Activated CD4-positive, CD25-positive, alpha-beta regulatory T cell treated with anti-CD3 and anti-CD28 coated beads, Interleukin-2, amount 50 U/mL, for 24 hours (primary cell): ENCODE results near the gene NAP1L1.

Experiments
- ATAC-seq, 2 donors: fragments of 150-1000 bp; cut with Tn5 transposase; one replicate each; pipeline ENCODE4 v1.10.0; 2021; ENCODE audit warnings: mild to moderate bottlenecking in 1 of 2, moderate library complexity in 1 of 2

The NAP1L1 gene

DNA sequence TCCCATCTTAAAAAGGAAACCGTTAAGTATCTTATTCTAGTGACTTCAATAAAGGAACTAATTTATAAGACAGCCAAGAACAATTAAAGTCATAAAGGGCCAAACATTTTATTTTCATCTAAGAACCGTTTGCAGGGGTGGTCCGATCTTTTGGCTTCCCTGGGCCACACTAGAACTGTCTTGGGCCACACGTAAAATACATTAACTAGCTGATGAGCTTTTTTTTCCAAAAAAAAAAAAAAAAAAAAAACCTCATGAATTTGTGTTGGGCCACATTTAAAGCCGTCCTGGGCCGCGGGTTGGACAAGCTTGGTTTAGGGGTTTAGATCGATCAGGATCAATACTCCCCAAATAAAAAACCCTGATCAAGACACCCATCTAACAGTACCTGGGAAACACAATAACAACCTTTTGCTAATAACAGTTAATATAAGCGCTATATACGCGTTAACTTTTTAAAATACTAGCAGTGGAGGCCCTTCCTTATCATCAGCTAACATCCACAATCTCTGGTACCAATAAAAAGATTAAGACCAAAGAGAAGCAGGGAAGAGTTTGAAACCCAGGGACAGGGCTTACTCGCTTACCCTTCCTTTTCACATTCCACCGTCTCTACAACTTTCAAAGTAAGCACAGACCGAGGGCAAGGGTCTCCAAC lies 1.1 kb downstream of the NAP1L1 start:
- no peak for ATAC-seq

DNA sequence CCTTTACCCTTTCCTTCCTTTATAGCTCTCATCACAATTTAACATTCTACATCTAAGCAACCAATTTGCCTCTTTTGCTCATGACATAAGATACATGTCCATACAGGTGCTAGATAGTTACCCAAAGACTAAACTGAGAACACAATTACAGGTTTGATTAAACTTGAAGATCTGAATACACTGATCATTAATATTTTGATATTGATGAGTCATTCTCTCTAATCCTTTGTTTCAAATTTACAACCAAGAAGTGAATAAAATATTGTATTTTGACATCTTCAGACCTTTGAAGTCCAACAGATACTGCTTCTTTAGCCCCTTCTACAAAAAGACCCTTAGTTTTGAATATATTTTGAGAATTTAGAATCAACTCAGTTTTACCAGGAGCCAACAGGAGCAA lies 2.6 kb downstream of the NAP1L1 start:
- ATAC-seq: no peak

DNA sequence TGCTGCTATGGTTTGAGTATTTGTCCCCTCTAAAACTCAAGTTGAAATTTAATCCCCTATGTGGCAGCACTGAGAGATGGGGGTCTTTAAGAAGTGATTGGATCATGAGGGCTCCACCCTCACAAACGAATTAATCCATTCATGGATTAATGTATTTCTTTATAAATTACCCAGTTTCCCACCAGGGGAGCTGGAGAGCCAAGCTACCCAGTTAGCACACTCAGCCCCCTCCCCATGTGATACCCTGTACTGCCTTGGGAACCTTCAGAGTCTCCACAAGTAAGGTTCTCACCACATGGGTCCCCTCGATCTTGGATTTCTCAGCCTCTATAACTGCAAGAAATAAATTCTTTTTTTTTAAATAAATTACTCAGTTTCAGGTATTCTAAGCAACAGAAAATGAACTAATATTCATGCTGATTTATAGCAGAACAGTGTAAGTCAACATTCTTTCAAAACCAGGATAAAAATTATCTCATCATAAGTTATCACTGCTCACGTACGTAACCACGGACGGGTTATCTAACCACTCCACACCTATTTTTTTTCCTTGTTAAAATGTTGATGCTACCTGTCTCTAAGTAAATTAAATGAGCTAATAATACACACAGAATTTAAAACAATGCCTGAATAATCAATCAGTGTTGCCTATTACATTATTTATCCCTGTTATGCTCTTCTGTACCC lies 3.6 kb downstream of the NAP1L1 start:
- ATAC-seq: no peak

DNA sequence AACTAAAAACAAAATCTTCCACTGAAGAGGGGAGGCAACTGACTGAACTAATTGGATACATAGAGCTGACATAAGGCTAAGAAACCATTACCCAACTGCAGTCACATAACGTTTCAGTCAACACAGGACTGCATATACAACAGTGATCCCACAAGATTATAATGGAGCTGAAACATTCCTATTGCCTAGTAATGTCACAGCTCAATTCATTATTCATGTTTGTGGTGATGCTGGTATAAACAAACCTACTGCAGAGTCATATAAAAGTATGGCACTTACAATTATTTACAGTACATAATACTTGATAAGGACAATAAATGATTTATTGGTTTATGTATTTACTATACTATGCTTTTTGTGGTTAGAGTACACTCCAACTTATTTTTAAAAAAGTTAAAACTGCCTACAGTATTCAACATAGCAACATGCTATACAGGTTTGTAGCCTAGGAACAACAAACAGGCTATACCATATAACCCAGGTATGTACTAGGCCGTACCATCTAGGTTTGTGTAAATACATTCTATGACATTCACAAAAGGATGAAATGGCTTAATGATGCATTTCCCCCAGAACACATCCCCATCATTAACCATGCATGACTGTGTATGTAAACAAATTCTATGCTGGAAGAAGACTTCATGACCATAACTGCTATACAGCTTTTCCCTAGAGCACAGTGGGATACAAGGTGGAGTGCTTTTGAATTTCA lies 4.3 kb downstream of the NAP1L1 start:
- ATAC-seq: no peak

DNA sequence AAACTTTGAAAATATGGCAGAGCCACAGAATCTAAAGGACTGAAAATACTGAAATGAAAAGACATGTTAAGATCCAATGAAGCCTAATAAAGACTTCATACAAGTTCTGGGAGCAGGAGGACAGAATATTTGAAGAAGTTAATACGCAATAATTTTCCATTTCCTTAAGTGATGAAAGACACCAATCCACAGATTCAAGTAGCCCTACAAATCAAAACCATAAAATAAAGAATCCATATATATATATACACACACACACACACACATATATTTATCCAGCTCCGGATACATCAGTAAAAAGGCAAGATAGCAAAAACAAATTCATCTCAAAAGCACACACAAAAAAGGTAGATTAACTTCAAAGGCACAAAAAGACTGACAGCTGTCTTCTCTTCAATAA lies 5.7 kb downstream of the NAP1L1 start:
- no peak for ATAC-seq

DNA sequence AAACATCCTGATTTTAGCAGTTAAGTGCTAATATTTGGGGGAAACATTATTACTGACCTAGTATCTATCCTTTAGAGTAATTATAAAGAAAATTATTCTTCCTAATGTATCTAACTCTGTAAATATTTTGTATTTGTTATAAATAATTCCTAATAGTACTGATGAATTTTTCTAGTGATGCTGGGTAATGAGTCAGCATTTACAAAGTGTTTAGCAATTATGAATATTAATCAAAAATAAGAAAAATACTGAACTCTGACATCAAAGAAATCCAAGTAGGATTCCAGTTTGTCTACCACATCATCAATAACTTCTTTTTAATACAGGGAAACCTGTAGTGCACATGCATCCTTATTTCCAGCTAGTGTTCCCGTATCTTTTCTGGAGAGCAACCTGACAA lies 9.0 kb downstream of the NAP1L1 start:
- no peak for ATAC-seq

DNA sequence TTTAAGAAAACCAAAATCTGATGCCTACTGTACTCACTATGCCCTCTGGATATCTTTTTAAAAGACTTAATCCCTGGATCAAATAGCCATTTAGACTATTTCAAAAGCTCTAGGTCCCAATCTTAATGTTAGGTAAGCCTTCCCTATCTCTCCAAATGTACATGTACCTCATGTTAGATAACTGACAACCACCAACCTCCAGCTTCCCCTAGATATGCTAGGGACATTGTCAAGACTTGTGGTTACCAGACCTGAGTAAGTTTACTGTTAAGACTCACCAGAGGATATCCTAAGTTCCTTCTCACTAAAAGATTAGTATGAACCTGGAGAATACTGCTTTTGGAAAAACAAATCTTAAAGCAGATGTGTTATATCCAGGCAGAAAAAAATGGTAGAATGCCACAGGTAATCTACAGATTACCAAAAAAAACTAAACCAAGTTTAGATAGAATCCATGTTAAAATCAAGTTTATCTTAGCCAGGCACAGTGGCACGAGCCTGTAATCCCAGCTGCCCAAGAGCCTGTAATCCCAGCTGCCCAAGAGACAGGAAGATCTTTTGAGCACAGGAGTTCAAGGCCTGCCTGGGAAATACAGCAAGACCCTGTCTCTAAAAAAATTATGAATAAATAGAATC lies 9.7 kb downstream of the NAP1L1 start:
- no peak for ATAC-seq

DNA sequence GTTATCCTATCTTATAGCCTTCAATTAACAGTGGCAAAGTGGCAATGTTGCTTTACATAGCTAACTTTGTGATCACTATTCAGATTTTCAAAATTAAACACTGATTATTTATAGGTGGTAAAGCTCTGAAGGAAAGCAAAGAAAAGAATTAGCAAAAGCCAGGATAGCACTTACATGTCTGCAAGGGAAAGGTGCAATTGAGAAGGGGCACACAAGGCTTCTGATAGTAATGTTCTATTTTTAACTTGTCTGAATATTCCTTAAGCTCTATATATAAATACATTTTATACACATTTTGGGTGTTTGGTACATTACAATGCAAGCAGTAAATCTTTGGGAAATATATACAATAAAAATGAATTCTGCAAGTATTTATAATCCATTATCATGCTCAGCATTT lies 10.9 kb downstream of the NAP1L1 start:
- no peak for ATAC-seq

DNA sequence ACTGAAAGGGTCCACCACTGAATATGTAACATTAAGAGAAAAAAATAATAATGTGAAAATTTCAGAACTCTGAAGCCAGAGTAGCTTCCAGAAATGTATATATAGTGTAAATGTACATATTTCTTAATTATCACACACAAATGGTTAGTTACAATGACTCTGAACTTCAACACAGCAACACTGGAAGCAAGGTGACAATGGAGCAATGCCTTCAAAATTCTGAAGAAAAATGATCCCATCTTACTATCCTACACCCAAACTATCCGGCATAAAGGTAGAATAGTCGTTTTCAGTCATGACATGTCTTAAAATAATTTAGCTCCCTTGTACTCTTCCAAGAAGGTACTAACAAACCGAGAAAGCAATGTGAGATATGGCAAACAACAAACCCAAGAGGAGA lies 11.9 kb downstream of the NAP1L1 start:
- ATAC-seq: no peak

DNA sequence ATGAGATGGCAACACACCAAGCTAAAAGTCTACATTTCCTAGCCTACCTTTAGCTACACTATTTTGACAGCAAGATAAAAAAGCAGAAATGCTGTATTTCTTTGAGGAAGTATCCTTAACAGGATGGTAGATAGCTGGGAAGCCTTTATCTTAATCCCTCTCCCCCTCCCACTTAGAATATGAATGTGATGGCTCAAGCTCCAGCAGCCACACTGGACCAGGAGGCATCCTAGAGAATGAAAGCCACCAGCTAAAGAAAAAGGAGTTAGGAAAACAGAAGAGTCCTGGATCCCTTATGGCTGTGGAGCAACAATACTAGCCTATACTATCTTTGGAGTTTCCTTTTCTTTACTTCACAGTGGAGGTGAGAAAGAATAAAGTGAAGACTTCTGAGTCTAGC lies 15.1 kb downstream of the NAP1L1 start:
- ATAC-seq: no peak

DNA sequence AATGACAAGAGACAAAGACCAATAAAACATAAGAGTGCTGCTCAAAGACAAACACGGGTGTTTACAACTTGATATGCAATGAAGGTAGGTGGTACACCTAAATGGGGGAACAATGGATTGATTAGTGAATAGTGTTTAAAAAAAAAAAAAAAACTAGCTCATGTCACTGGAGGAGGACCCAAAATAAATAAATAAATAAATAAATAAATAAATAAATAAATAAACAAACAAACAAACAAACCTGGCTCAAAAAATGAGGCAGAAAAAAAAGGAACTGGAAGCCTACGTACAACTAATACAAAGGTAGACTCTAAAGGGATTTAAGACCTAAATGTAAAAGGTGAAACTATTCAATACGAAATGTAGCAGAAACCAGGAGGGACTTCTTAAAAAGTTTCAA lies 18.6 kb downstream of the NAP1L1 start:
- ATAC-seq: no peak

DNA sequence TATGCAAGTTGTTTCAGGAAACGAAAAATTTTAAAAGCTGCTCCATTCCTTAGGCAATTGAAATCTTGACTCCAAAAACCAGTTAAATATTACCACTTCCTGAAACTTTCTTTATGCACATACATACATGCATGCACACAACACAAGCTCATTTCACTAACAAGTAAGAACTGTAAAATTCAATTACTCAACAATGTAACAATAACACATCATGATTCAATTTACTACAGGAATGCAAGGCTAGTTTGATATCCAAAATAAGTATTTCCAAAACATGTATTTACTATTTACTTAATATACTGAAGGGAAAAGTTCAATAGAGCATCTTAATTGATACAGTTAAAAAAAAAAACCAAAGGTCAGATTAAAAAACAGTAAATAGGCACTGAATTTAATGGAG lies 19.6 kb downstream of the NAP1L1 start:
- ATAC-seq: no peak

DNA sequence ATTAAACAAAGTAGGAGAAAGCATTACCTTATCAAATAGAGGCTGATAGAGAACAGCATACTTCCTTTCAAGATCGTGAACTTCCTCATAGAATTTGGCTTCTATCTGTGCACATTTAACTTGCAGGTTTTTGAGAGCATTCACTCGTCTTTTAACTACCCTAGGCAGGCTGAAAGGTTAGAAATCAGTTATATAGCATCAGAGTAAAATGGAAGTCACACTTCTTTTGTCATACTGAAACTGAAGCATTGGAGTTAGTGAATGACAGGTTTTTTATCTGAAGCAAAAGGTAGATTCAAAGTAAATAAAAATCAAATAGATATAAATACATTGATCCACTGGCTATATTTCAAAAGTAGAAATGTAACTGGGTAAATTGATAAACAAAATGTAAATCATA lies 24.4 kb downstream of the NAP1L1 start:
- ATAC-seq: no peak

DNA sequence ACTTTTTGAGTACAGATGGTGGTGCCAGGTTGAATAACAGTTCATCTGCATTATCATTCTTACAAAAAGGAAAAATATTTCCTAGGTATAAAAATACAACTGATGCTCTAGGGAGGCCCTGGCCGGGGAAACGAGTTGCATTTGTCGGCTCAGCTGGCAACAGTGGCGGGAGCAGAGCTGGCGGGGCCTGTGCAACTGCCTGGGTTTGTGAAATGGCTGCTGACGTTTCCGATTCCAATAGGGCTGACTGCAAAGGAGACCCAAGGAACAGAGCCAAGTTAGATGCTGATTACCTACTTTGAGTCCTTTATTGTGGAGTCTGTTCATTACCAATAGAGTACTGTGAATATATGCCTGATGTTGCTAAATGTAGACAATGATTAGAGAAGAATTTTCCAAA lies 27.2 kb downstream of the NAP1L1 start:
- no peak for ATAC-seq

DNA sequence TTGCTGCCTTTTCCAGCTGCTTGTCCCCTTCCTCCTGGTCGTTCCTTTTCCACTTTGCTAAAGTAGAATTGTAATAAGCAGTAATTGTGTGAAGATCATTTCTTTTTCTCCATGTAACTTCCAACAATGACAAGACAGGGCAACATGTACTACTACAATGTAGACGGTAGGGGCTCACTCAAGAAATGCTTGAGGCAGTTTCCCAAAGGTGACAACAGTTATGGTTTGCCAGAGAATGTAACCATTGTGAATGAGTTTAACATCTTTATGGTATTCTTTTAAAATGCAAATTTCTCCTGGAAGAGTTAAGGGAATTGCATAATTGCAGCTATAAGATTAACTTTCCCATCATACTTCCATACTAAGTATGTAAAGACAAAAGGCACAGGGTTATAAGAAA lies 29.1 kb downstream of the NAP1L1 start:
- ATAC-seq: no peak

DNA sequence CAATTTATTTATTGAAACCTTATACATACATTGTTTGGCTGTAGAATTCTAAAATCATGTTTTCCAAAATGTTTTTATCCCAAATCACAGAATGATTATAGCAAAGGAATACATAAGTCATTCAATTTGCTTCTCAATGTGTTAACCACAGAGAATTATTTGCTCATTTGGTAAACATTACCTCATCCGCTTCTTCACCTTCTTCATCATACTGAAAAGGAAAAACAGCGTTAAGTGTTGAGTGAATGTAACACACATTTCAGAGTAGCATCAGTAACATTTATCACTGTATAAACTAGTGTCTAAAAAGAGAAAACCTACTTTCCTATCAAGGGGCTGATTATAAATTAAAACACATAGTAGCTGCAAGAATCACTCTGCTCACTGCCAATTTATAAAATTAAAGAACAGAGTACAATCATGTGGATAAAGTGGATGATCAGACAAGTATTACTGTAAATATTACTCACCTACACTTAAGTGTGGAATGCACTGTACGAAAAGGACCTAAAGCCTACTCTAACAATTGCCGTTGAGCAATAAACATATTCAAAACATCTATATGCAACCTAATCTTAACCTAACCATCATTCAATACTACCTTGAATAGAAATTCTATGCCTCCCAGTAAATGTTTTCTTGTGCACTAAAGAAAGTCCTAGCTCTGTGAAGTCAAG lies 34.8 kb downstream of the NAP1L1 start:
- peak in 1 of 2 donors; percentile 24 for ATAC-seq

DNA sequence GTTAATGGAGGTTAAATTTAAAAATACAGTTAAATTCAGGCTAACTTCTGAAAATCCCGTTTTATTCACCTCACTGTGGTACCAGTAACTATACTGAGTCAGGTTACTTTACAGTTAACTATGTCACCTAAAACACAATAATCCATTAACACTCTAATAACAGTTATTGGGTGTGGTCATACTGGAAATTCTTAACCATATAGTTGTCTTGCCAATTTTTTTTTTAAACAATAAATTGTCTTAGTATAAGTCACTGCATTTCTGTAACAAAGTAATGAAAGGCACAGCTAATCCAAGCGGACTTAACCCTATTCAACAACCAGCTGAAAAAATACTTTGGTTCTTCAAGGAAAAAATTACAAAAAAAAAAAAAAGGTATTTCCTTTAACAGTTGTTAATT lies 36.7 kb downstream of the NAP1L1 start:
- no peak for ATAC-seq

DNA sequence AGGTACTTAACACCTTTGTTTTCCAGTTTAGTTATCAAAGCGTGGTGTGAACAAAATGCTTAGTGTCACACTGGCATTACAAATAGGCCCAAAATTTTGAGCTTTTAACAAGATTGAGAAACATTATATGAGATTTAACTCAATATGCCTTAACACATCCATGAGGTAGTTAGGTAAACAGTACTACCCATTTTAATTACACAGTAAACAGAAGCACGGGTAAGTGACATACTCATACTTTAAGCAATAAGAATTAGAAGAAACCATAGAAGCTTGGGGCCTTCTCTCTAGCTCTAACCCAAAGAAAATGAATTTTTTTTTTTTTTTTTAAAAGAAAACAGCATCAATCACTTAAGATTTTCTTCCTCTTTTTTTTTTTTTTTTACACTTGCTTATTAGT lies 37.4 kb downstream of the NAP1L1 start:
- no peak for ATAC-seq

DNA sequence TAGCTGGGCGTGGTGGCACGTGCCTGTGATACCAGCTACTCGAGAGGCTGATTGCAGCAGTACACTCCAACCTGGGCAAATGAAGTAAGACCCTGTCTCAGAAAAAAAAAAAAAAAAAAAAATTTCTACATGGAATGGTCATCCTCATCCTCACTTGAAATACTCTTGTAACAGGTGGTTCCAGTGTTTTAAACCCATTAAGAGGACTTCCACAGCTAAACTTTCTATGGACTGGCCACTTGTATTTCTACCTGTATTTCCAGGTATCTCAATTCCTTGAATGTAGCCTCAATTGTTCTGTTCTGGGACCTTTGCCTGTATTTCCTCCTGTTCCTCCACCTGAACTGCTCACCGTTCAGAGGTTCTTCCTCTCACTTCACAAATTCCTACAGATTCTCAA lies 41.1 kb downstream of the NAP1L1 start:
- no peak for ATAC-seq

DNA sequence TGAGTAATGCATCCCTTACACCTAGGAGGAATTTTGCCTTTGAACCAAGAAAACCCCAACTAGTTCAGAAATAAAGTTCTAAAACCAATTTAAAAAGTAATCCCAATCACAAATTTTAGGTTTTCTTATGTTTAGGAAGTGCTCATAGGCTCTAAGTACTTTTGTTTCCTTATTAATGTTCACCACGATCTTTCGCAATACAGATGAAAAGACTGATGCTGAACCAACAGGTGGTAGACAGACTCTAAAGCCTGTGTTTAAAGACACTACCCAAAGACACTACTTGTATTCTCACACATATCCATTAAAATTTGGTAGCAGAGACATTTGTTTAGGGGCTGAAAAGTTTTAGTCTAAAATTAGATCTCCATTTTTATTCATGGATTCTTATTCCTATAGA lies 42.3 kb downstream of the NAP1L1 start:
- ATAC-seq: no peak

DNA sequence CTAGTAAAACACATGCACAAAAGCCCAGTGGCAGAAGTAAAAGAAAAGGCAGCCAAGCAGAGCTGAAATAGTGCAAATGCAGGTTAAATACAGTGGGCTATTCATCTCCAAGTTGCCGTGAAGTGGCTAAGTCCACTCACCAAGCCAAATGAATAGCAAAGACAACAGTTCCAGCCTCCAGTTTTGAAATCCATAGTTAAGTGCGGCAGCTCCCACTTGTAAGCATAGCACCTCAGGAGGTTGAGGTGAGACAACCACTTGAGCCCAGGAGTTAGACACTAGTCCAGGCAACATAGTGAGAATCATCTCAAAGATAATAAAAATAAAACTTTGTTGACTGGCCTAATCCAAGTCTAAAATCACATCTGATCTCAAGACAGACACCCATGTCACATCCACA lies 43.1 kb downstream of the NAP1L1 start:
- ATAC-seq: no peak

DNA sequence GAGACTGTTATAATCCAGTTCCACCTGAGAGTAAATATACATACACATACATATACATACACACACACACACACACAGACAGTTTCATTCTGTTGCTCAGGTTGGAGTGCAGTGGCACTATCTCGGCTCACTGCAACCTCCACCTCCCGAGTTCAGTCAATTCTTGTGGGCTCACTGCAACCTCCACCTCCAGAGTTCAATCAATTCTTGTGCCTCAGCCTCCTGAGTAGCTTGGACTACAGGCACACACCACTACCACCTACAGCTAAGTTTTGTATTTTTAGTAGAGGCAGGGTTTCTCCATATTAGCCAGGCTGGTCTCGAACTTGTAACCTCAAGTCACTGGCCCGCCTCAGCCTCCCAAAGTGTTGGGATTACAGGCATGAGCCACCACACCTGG lies 44.0 kb downstream of the NAP1L1 start:
- peak in 1 of 2 donors; percentile 6 for ATAC-seq

DNA sequence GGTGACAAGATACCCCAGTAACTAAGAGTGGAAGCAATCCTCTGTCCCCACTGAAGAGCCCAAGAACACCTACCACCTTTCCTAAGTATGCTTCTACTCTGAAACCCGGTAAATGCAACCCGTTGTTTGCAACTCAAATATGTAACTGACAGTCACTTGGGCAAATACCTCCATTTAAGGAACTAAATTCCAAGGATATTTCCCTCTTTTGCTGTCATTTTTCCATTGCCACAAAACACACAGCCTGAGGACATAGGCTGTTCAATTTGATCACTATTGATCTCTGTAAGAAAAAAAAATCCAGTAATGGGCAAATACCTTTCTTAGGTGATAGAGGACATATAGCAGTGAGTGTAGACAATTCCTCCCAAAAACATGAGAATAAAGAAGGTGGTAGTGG lies 46.3 kb downstream of the NAP1L1 start:
- ATAC-seq: no peak
